Pancreas (tissue), 10 donors: ENCODE data around the gene NXPH4. TPM values are rescaled to one million over a fixed set of nuclear protein-coding genes. Genes with fewer than 3 reads are reported as not detected.

ENCODE experiments used
- ATAC-seq, 4 donors: fragments of 200-7000 bp; cut with Tn5 transposase; one replicate each; pipeline versions ENCODE4 v1.8.0 to v1.9.1; 2020; ENCODE audit warnings: mild to moderate bottlenecking in 4 of 4, moderate library complexity in 4 of 4
- DNase-seq, 6 donors: peaks; one replicate each; pipeline ENCODE4 v3.0.0-alpha.2; 2020
- FAIRE-seq: peaks from 2 replicates; lab custom pipeline; 2012; peaks lifted over from hg19 to GRCh38; lab: Jason Lieb, UNC
- H3K27ac ChIP-seq, 4 donors: fragments of 200-600 bp; sonication (generic); 1 replicate in 3 of 4; 2 replicates in 1 of 4; pipeline versions ENCODE4 v1.5.0 to v1.8.0; 2020
- H3K27me3 ChIP-seq, 4 donors: fragments of 200-600 bp; one replicate each; pipeline ENCODE4 v1.8.0; 2021
- H3K36me3 ChIP-seq, 3 donors: fragments of 200-600 bp; sonication (generic) in 1 of 3; one replicate each; pipeline versions ENCODE4 v1.5.0 to v1.8.0; 2020 to 2021
- H3K4me1 ChIP-seq, 3 donors: fragments of 200-600 bp; one replicate each; pipeline ENCODE4 v1.8.0; 2021
- H3K4me3 ChIP-seq, 4 donors: fragments of 200-600 bp; sonication (generic) in 2 of 4; one replicate each; pipeline versions ENCODE4 v1.5.0 to v1.8.0; 2020 to 2021
- H3K9me3 ChIP-seq, 4 donors: fragments of 200-600 bp; one replicate each; pipeline ENCODE4 v1.8.0; 2021
- WGBS, 2 donors: extraction: QIAGEN DNeasy Blood & Tissue Kit; methylation state at CpG; one replicate each; pipeline ENCODE4 v1.1.7; 2013; 5-methylcytosine and 5-hydroxymethylcytosine counted together
- intact Hi-C, 3 donors: fragments of 100-400 bp; cut with DNase I; formaldehyde crosslinking; loops; one replicate each; pipeline versions ENCODE4 v1.11.1 to v1.14.2; 2022
- polyA plus RNA-seq, 2 donors: library from polyadenylated mRNA; stranded (reverse); fragments of 200-250 nt; gene quantifications; one replicate each; pipeline ENCODE4 v1.2.3, GENCODE V29; 2013
- total RNA-seq, 6 donors: library from RNA; stranded (reverse); fragmentation: NEBNext Ultra II Directional in 4 of 6; extraction: Animal tissue kit (Norgen Biotek cat#: 25700) in 4 of 6; gene quantifications; one replicate each; pipeline versions ENCODE4 v1.2.1 to v1.2.4, GENCODE V29; 2021 to 2023
- TF ChIP-seq, protein P1 (sequence below), 4 donors: fragments of 200-600 bp; sonication (generic) in 3 of 4; IDR thresholded peaks; one replicate each; pipeline versions ENCODE4 v1.5.0 to v1.8.0; 2021; ENCODE audit warnings: antibody characterized with exemption in 4 of 4
- donor health status: healthy with polysubstance abuse.
- donor health status: DM: no; HTN: no; CAD: no; lungs with moderate emphysema.
- donor health status: DM: no; HTN: no; CAD: no.
- donor health status: control.
- donor health status: control.
- donor health status: Bipolar disorder and iron deficiency.
- donor health status: DM: yes; HTN: yes; CAD: no.
- donor health status: DM: no; HTN: no; CAD: no.
- donor health status: DM: no; HTN: no; CAD: no.
- donor health status: DM: yes; HTN: yes; CAD: no.

Gene NXPH4
- total and polyA plus RNA-seq, 8 donors: 0.28 to 3.3 (median 0.79) TPM

DNA sequence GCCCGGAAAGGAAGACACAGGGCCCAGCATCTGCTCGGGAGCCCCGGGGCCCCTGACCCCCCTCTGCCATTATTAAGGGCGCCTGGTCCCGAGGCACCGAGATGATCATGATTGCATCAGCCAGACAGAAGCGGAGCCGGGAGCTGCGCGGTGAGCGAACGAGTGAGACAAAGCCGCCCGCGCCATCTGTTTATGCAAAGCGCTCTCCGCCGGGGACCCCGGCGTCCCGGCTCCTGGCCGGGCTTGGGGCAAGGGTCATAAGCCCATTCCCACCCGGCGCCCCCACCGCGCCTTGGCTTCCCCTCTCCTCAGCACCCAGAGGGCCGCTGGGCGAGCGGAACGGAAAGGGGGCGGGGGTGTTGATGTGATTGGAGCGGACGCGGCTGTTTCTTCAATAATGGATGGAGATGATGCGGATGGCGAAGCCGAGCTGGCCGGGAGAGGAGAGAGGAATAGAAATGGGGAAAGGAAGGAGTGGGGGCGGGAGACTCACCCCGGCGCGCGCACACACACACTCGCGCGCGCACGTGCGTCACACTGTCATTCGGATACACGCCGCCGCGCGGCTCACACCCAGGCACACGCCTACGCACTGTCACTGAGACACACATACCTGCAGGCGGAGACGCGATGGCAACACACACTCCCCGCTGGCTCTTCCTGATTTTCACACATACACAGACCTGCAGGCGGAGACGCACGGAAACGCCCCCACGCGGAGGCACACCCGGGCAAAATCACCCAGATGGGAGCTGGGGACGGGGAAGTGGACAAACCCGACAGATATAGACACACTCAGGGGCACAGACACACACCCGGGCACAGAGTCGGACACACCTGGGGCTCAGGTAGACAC is 23.7 kb downstream of the NXPH4 start:
- no peaks in the 10 kb centered on the region for H3K9me3 ChIP-seq
- H3K27me3 ChIP-seq: peaks cover 0 to 4% (median 0%) of the 10 kb centered on the region in 4 donors
- TF ChIP-seq, protein P1, sequence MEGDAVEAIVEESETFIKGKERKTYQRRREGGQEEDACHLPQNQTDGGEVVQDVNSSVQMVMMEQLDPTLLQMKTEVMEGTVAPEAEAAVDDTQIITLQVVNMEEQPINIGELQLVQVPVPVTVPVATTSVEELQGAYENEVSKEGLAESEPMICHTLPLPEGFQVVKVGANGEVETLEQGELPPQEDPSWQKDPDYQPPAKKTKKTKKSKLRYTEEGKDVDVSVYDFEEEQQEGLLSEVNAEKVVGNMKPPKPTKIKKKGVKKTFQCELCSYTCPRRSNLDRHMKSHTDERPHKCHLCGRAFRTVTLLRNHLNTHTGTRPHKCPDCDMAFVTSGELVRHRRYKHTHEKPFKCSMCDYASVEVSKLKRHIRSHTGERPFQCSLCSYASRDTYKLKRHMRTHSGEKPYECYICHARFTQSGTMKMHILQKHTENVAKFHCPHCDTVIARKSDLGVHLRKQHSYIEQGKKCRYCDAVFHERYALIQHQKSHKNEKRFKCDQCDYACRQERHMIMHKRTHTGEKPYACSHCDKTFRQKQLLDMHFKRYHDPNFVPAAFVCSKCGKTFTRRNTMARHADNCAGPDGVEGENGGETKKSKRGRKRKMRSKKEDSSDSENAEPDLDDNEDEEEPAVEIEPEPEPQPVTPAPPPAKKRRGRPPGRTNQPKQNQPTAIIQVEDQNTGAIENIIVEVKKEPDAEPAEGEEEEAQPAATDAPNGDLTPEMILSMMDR (IDR thresholded peaks at IDR 0.05): no peak
- H3K27ac ChIP-seq: no peak overlapping the region
- no peaks in the 10 kb centered on the region for H3K36me3 ChIP-seq
- peaks cover 0 to 34% (median 3%) of the 10 kb centered on the region in 3 donors for H3K4me1 ChIP-seq
- DNase-seq: peak in 3 of 6 donors; percentile 72 to 80 (median 76)
- FAIRE-seq: no peak
- intact Hi-C loops: no loop called here
- peak in 3 of 4 donors; percentile 0 to 14 (median 7) for ATAC-seq
- WGBS, 2 donors: 0% methylated on average over 72 of the region's 72 CpGs
- peak overlapping the region; percentile 1 to 59 (median 30) for H3K4me3 ChIP-seq

DNA sequence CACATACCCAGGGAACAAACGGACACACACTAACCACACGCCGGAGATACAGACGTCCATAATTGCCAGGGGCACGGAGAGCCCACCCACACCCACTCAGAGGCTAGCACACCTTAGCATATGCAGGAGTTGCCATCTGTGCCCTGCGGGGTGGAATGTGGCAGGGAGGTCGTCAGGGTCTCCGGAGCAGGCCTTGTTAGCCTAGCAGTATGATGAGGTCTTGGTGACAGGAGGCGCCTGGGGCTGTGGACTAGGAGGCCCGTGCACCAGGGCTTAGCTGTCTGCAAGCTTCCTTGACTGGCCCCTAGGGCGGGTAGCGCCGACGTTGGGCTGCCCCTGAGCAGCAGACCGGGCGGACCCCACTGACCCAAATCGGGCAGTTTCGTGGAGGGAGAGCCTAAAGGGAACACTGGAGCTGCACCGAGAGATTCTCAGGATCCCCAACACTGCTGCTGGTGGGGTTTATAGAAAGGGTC is 24.4 kb downstream of the NXPH4 start:
- peak overlapping the region in 1 of 4 donors; percentile 59 for H3K4me3 ChIP-seq
- WGBS, 2 donors: 23 to 25% methylated on average over 19 of the region's 19 CpGs
- ATAC-seq: no peak

DNA sequence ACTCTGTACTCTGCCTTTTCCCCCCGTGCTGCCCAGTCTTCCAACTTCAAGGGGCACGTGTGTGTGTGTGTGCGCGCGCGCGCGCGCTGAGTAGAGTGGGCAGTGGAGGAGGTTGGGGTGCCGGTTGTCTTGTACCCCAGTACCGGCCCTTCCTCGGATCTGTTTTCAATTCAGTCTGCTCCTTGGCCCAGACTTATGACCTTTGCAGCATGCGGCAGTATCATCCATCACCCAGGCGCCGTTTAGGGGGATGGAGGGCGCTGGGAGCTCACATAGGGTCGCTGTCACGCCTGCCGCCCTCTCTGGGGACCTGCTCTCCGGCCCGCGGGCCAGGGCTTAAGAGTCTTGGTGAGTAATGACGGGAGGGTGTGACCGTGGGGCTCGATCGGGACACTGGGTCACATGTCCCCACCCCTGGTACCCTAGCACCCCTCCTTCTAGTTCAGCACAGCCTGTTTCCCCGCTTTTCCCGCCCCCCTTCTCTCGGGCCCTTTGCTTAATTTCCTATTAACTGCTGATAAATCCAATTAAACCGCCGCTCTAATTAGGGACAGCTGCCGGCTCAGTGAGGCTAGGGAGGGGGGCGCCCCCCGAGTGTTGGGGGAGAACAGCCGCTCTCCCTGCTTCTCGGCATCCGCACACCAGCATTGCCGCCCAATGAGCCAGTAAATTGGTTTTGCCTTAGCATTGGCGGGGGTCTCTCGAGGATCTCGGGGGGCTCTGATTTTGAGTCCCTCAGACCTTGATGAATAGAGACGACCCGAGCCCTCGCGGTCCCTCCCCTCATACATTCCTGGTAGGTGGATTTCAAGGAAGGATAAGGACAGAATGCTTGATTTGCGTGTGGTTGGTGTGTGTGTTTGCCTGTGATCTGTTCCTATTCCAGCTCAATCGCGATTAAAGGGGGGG is 25.1 kb downstream of the NXPH4 start:
- intact Hi-C loops: loop anchor here in 1 of 3 donors (2.0 kb wide), 1 partner anchor 33 kb away; no protein-coding TSS in a partner anchor
- Histone ChIP-seq H3K4me3 (no peak overlapping the region), H3K9me3 (no peaks in the 10 kb centered on the region), H3K4me1 (peaks cover 0 to 34% (median 3%) of the 10 kb centered on the region in 3 donors), H3K27ac (no peak overlapping the region), H3K36me3 (no peaks in the 10 kb centered on the region), H3K27me3 (peaks cover 0 to 4% (median 0%) of the 10 kb centered on the region in 4 donors)
- no peak for FAIRE-seq
- WGBS, 2 donors: 18 to 19% methylated on average over 48 of the region's 48 CpGs
- DNase-seq: peak in 2 of 6 donors; percentile 62 to 74
- ATAC-seq: no peak
- TF ChIP-seq, protein P1 (IDR thresholded peaks at IDR 0.05): no peak

More for the DNA sequence above, 24.4 kb downstream of the NXPH4 start:
- H3K9me3 ChIP-seq: no peaks in the 10 kb centered on the region
- TF ChIP-seq, protein P1 (IDR thresholded peaks at IDR 0.05): no peak
- no peak overlapping the region for H3K27ac ChIP-seq
- FAIRE-seq: no peak
- DNase-seq: peak in 2 of 6 donors; percentile 59 to 85
- peaks cover 0 to 34% (median 3%) of the 10 kb centered on the region in 3 donors for H3K4me1 ChIP-seq
- H3K27me3 ChIP-seq: peaks cover 0 to 4% (median 0%) of the 10 kb centered on the region in 4 donors
- H3K36me3 ChIP-seq: no peaks in the 10 kb centered on the region
- intact Hi-C loops: no loop called here

DNA sequence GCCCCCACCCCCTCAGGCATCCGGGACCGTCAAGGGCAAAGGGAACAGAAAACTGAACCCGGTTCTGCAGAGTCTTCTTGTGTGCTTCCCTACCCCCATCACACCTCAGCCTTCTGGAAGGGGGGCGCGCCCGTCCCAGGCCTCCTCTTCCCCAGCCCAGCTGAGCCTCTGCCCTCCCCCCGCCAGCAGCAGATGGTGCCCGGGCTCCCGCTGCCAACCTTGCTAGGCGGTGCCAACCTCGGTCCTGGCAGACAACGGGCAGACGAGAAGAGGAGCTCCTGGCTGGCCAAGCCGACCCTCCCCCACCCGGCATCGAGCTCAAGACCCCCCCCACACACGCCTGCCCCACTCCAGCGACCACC is 25.7 kb downstream of the NXPH4 start:
- peak; percentile 58 to 91 (median 76) for DNase-seq
- Histone ChIP-seq H3K36me3 (no peaks in the 10 kb centered on the region), H3K27me3 (peaks cover 0 to 4% (median 0%) of the 10 kb centered on the region in 4 donors), H3K4me1 (peaks cover 0 to 34% (median 3%) of the 10 kb centered on the region in 3 donors), H3K4me3 (peak overlapping the region in 2 of 4 donors; percentile 34 to 54), H3K9me3 (no peaks in the 10 kb centered on the region), H3K27ac (no peak overlapping the region)
- WGBS, 2 donors: 1 to 2% methylated on average over 11 to 18 of the region's 18 CpGs
- intact Hi-C loops: loop anchor here in 1 of 3 donors (2.0 kb wide), 1 partner anchor 34 kb away; no protein-coding TSS in a partner anchor
- TF ChIP-seq, protein P1 (IDR thresholded peaks at IDR 0.05): no peak
- FAIRE-seq: no peak
- peak; percentile 26 to 35 (median 28) for ATAC-seq
